NCI-H1092 (cell line): ENCODE data around the gene EGFL6.
"Not testable (repeated sequence)": the region's sequence is repeated elsewhere in the genome, so short reads cannot be mapped to it uniquely, and the experiment has no call there.

Experiments used
- DNase-seq: peaks from one replicate; lab custom pipeline; 2025; lab: John Stamatoyannopoulos, UW

EGFL6 gene

GRCh38 chrX:13652850-13653693 lies 83.7 kb downstream of the EGFL6 start, which contains the start of gene TCEANC:
Gene TCEANC (plus strand): TSS chrX:13653141. CDS start chrX:13662509, 9,368 bp downstream.
- DNase-seq: peak; percentile 95

DNA sequence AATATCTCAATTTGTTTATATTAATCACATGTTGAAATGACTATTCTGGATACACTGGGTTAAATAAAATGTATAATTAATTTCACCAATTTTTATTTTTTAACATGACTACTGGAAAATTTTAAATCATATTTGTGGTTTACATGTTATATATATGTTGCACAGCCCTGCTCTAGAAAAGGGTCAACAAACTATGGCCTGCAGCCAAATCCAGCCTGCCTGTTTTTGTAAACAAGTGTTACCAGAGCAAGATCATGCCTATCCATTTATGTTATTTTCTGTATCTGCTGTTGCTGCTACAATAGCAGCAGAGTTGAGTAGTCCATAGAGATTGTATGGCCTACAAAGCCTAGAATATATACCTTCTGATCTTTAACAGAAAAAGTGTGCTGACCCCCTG lies 84.7 kb downstream of the EGFL6 start:
- no peak for DNase-seq

GRCh38 chrX:13655674-13656073 lies 86.3 kb downstream of the EGFL6 start:
- no peak for DNase-seq

GRCh38 chrX:13658602-13659001 lies 89.2 kb downstream of the EGFL6 start:
- DNase-seq: no peak

DNA sequence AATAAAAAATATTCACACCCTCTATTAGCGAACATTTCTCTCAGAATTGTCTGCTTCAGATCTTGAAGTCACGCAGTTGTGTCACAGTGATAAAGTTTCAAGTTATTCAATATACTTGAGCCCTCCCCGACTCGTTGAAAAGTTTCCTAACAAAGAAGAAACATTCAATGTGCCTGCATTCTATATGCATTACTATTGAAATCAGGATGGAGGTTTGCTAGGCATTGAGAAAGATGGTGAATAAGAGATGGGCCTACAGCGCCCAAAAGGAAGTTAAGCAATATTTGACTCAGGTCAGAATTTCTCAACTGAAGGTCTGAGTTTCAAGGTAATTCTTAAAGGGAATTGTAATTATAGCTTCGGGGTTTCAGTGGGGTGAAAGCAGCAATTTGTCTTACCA lies 89.7 kb downstream of the EGFL6 start:
- DNase-seq: no peak

DNA sequence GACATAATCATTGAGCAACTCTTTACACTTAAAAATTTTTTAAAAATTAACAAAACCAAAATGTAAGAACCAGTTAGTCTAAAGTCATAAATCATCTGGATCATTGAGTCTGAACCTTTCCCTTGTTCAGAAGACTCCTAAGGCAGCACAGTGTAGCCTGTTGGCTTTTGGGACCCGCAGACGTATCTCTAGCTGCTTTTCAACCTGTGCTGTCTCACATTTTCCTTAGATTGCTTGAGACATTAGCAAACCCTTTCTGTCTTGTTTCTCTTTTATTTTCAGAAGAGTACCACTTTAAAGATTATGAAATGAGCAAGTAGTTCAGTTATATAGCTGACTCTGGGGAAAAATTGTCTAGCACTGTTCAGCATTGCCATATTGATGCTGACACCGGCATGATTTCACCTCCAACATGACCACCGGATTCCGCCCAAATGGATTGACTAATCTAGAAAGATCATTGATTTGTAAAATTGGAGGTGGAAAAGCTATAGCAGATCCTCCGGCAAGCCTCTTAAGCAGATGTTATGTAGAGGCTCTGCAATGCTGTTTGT lies 92.4 kb downstream of the EGFL6 start:
- no peak for DNase-seq

- DNase-seq: no peak
These were observed 93.0 kb downstream of the EGFL6 start for GRCh38 chrX:13662355-13662791.

- DNase-seq: no peak
These were observed 94.6 kb downstream of the EGFL6 start for GRCh38 chrX:13664020-13664419.

DNA sequence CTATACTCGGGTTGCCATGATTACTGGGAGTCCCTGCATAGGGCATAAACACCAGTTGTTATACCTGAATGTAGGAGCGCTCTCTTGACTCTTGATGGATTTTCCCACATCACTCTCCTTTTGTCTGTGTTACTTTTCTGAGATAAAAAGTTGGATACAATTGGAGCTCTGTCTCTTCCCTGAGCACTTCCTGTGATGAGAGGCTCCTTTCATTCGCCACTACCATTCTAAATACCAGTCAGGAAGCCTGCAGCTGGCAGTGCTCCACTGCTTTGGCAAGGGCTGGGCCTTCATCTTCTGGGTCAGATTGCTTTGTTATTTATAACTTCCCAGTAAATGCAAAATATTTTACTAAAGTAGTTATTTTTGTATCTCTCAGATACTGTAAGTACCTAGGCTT lies 97.4 kb downstream of the EGFL6 start:
- no peak for DNase-seq

GRCh38 chrX:13667919-13668318 lies 98.5 kb downstream of the EGFL6 start:
- DNase-seq: no peak

DNA sequence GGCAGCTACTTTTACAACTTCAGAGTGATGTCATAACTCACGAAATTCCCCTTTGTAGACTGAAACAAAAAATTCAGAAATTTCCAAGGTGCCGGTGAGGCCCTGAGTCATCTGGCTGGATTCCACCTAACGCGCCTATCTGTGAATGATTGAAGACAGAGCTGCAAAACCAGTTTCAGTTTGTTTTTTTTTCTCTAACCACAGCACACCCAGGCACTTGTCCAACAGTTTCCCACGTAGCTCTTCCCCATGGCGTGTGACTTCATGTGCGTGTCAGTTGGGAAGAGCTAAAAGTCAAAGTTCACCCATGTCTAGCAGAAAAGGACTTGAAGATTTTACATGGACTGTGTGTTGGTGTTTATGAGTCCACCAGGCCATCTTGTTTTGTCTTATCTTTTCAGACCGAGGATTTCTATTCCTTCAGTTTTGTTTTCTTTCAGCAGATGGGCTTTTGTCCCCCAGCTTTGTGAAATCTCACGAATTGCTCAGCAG lies 99.9 kb downstream of the EGFL6 start:
- no peak for DNase-seq

- not testable (repeated sequence) for DNase-seq
These were observed 100.4 kb downstream of the EGFL6 start for GRCh38 chrX:13669755-13670154.

DNA sequence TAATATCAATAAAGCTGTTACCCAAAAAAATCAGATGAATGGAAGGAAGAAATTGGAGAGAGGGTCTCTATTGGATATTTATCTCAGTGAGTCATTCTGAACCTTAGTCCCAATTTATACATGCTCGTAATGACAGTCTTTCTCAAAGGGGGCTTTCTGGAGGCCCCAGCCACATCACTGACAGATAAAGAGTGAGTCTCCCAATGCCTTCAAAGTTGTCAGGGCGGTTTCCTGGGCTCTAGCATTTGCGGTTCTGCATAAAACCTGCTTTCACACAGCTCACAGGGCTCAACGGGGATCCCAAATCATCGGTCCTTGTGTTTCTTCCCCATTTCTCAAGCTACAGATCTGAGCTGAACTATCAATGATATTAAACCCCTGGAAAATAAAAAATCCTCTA lies 100.8 kb downstream of the EGFL6 start:
- no peak for DNase-seq

DNA sequence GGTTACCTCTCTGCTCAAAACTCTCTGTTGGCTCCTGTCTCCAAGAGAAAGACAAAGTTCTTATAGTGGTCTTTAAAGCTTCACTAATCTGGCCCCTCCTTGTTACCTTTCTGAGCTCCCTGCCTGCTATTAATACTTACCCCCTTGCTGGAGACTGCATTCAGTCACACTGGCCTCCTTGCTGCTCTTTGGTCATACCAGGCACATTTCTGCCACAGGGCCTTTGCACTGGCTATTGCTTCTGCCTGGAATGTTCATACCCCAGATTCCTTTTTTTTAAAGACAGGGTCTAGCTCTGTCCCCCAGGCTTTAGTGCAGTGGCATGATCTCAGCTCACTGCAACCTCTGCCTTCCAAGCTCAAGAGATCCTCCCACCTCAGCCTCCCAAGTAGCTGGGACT lies 103.6 kb downstream of the EGFL6 start:
- DNase-seq: no peak

DNA sequence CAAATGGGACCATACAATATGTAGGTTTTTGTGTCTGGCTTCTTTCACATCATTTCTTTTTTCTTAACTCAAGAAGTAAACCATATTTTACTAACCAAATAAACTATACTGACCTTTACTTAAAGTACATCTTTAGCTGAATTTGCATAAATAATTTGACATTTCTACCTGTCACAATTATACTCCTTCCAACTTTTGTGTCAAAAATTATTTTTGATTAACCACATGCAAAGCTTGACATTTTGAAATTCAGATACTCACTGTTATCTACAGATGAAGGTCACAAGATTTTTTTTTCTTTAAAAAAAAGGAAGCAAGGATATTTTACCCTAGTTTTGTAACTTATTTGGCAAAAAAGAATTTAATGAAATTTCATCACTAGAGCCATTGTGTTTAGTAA lies 107.5 kb downstream of the EGFL6 start:
- no peak for DNase-seq

GRCh38 chrX:13679700-13680099 lies 110.3 kb downstream of the EGFL6 start:
- not testable (repeated sequence) for DNase-seq

DNA sequence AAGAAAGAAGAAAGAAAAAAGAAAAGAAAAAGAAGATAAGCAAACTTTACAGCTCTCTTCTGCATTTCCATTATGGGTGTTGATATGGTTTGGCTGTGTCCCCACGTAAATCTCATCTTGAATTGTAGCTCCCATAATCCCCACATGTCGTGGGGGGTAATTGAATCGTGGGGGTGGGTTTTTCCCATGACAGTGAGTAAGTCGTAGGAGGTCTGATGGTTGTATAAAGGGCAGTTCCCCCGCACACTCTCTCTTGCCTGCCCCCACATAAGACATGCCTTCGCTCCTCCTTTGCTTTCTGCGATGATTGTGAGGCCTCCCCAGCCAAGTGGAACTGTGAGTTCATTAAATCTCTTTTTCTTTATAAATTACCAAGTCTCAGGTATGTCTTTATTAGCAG lies 112.2 kb downstream of the EGFL6 start:
- no peak for DNase-seq
